Large intestine (tissue), 12 donors: Measurements from ENCODE around the gene CACNB2. TPM values are rescaled to one million over a fixed set of nuclear protein-coding genes. Genes with fewer than 3 reads are reported as not detected.

ENCODE experiments used
- DNase-seq, 2 donors: peaks; one replicate each; pipeline versions ENCODE4 v3.0.0 to v3.0.0-alpha.2; 2013
- H3K27ac ChIP-seq: one replicate; pipeline ENCODE4 v1.5.1; 2013; ENCODE audit warnings: low read length
- H3K27me3 ChIP-seq: 2 replicates; pipeline ENCODE4 v1.6.1; 2013; ENCODE audit warnings: low read length; ENCODE audit not compliant: control insufficient read depth, insufficient read depth
- H3K36me3 ChIP-seq: 2 replicates; pipeline ENCODE4 v1.6.1; 2013; ENCODE audit warnings: low read length; ENCODE audit not compliant: control insufficient read depth, insufficient read depth
- H3K4me1 ChIP-seq: one replicate; pipeline ENCODE4 v1.6.1; 2013; ENCODE audit warnings: low read length; ENCODE audit not compliant: control insufficient read depth, insufficient read depth
- H3K4me3 ChIP-seq: one replicate; pipeline ENCODE4 v1.5.1; 2013; ENCODE audit warnings: low read length
- H3K9me3 ChIP-seq: one replicate; pipeline ENCODE4 v1.6.1; 2013; ENCODE audit warnings: mild to moderate bottlenecking, low read depth, low read length, moderate library complexity; ENCODE audit not compliant: control insufficient read depth
- WGBS: methylation state at CpG from one replicate; pipeline ENCODE4 v1.1.5; 2013; ENCODE audit warnings: low lambda C conversion rate; ENCODE audit not compliant: insufficient coverage; 5-methylcytosine and 5-hydroxymethylcytosine counted together
- long read RNA-seq, 11 donors: transcript quantifications; one replicate each; lab custom pipeline, GENCODE V29; 2026
- polyA plus RNA-seq: library from polyadenylated mRNA; unstranded; fragments of 120-200 nt; gene quantifications from one replicate; pipeline ENCODE4 v1.2.1, GENCODE V29; 2013

The CACNB2 gene
- 8.2 TPM for polyA plus RNA-seq
- long read RNA-seq, donor 1 = 0 reads
- long read RNA-seq, donor 2 = 0 reads
- long read RNA-seq, donor 3 = 0 reads
- long read RNA-seq, donor 4 = 0 reads
- long read RNA-seq, donor 5 = 0 reads
- long read RNA-seq, donor 6 = 0 reads
- long read RNA-seq, donor 7, partial matches to known transcripts = 0 of 2 reads
- long read RNA-seq, donor 7, other reads (novel, unspliced or antisense) = 0 of 2 reads
- long read RNA-seq, donor 8, partial matches to known transcripts = 30 of 30 reads
- long read RNA-seq, donor 8, other reads (novel, unspliced or antisense) = 0 of 30 reads
- long read RNA-seq, donor 9 = 0 reads
- long read RNA-seq, donor 10, partial matches to known transcripts = 13 of 13 reads
- long read RNA-seq, donor 10, other reads (novel, unspliced or antisense) = 0 of 13 reads
- long read RNA-seq, donor 11 = 0 reads

DNA sequence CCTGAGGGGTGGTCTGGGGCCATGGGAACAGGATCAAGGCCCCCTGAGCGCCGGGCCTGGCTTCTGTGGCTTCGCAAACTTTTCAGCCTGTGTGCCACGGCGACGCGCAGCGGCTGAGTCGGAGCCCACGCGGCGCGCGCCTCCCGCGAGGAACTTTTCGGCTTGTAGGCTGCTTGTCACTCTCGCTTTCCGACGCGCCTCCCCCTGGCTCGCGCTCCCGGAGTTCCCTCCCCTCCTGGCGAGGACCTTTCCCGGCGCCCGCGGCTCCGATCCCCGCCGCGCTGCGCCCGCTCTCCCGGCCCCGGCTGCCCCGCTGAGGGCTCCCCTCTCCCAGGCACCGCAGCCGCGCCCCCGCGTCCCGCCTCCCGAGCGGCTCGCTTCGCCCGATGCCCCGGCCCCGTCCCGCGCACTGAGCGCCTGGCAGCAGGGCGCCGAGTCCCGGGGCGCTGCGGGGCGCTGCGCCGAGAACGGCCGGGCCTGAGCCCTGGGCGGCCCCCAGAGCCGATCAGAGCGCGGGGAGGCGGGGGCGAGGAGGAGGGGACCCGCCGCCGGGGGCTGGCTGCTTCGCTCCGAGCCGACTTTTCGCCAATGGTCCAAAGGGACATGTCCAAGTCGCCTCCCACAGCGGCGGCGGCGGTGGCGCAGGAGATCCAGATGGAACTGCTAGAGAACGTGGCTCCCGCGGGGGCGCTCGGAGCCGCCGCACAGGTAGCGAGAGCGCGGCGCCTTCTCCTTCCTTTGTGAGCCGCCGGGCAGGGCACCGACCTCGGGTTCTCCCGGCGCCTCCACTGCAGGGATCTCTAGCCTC lies at the start of gene CACNB2:
TSS of gene CACNB2 (plus strand) at position 276 of the 808 bp plus-strand sequence.
- no peaks in the 10 kb centered on the region for H3K27me3 ChIP-seq
- peaks cover 11% of the 10 kb centered on the region for H3K4me1 ChIP-seq
- H3K9me3 ChIP-seq = no peaks in the 10 kb centered on the region
- H3K36me3 ChIP-seq = no peaks in the 10 kb centered on the region
- H3K27ac ChIP-seq = peak within 1 kb of the TSS; percentile 85
- DNase-seq = peak; percentile 63 to 84
- peak within 1 kb of the TSS; percentile 82 for H3K4me3 ChIP-seq
- WGBS = no CpG with 5 or more reads among the region's 100 CpGs

- peaks cover 2% of the 10 kb centered on the region for H3K27me3 ChIP-seq
- 75% methylated on average over 2 of the region's 4 CpGs for WGBS
- H3K27ac ChIP-seq = no peak overlapping the region
- DNase-seq = no peak
- no peaks in the 10 kb centered on the region for H3K9me3 ChIP-seq
- no peak overlapping the region for H3K4me3 ChIP-seq
- no peaks in the 10 kb centered on the region for H3K36me3 ChIP-seq
- no peaks in the 10 kb centered on the region for H3K4me1 ChIP-seq
Observed at GRCh38 chr10:18094332-18094731, 45.9 kb upstream of the CACNB2 start.

- H3K27ac ChIP-seq = no peak overlapping the region
- H3K9me3 ChIP-seq = no peaks in the 10 kb centered on the region
- H3K4me3 ChIP-seq = no peak overlapping the region
- WGBS = 90% methylated on average over 2 of the region's 2 CpGs
- DNase-seq = no peak
- no peaks in the 10 kb centered on the region for H3K4me1 ChIP-seq
- peaks cover 2% of the 10 kb centered on the region for H3K27me3 ChIP-seq
- H3K36me3 ChIP-seq = no peaks in the 10 kb centered on the region
Observed at GRCh38 chr10:18094793-18095192, 45.4 kb upstream of the CACNB2 start.

- DNase-seq = no peak
- WGBS = 100% methylated on average over 2 of the region's 2 CpGs
- no peak overlapping the region for H3K27ac ChIP-seq
- H3K27me3 ChIP-seq = no peaks in the 10 kb centered on the region
- no peak overlapping the region for H3K4me3 ChIP-seq
- H3K9me3 ChIP-seq = no peaks in the 10 kb centered on the region
- no peaks in the 10 kb centered on the region for H3K36me3 ChIP-seq
- no peaks in the 10 kb centered on the region for H3K4me1 ChIP-seq
Observed at GRCh38 chr10:18097524-18097923, 42.7 kb upstream of the CACNB2 start.

DNA sequence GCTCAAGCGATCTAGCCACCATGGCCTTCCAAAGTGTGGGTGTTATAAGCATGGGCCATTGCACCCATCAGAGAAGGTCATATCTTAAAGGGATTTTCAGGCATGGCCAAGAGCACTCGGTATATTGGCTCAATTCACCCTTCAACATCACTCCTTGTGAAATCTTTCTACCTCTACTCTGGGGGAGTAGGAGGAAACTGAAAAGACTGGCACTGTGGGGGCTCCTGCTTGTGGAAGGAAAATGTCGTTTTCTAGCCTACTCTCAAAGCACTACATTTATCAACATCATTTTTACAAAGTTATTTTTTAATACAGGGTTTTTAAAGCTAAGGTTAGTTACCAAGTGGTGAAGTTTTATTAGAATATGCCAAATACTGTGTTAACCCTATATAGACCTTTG lies 42.0 kb upstream of the CACNB2 start:
- H3K9me3 ChIP-seq = no peaks in the 10 kb centered on the region
- no peak overlapping the region for H3K4me3 ChIP-seq
- DNase-seq = no peak
- H3K27ac ChIP-seq = no peak overlapping the region
- H3K4me1 ChIP-seq = no peaks in the 10 kb centered on the region
- H3K36me3 ChIP-seq = no peaks in the 10 kb centered on the region
- no peaks in the 10 kb centered on the region for H3K27me3 ChIP-seq
- no CpG with 5 or more reads among the region's 3 CpGs for WGBS

DNA sequence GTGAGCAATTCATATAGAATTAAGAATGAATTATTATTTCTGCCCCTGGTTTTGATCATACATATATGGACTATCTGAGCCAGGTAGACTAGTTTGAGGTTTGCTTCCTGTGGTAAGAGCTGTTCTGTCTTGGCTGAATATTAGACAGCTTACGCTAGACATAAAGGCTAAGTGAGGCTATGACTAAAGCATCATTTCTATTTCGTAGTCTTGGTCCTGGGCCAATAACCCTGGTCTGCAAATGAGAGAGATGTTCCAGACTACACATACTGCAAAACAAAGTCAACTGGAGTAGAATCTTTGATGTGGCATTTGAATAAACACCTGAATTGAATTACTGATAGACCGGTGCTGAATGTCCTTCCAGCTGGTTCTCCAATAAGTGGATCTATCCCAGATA lies 40.8 kb upstream of the CACNB2 start:
- H3K4me1 ChIP-seq = no peaks in the 10 kb centered on the region
- no peaks in the 10 kb centered on the region for H3K36me3 ChIP-seq
- H3K9me3 ChIP-seq = no peaks in the 10 kb centered on the region
- WGBS = 60% methylated on average over 1 of the region's 3 CpGs
- DNase-seq = no peak
- H3K27ac ChIP-seq = no peak overlapping the region
- no peak overlapping the region for H3K4me3 ChIP-seq
- H3K27me3 ChIP-seq = no peaks in the 10 kb centered on the region

GRCh38 chr10:18100669-18101068 lies 39.6 kb upstream of the CACNB2 start:
- H3K27ac ChIP-seq = no peak overlapping the region
- H3K4me1 ChIP-seq = no peaks in the 10 kb centered on the region
- H3K27me3 ChIP-seq = no peaks in the 10 kb centered on the region
- WGBS = 83% methylated on average over 1 of the region's 1 CpG
- DNase-seq = no peak
- no peak overlapping the region for H3K4me3 ChIP-seq
- no peaks in the 10 kb centered on the region for H3K36me3 ChIP-seq
- H3K9me3 ChIP-seq = no peaks in the 10 kb centered on the region

DNA sequence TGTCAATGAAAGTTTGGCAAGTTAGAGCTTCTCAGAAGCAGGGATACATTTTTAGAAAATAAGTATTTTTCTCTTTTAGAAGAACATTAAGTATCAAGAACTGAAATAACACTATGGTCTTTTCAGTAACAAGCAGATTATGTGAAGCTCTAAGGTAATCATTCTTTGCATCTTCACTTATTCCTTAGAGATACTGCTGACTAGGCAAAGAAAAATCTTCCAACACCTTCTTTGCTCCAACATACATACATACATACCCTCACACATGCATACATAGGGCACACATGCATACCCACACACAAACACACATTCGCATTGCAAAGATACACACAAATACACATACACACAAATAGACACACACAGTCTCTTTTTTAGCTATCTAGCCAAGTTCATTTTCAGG lies 37.8 kb upstream of the CACNB2 start:
- WGBS = no CpG with 5 or more reads among the region's 1 CpG
- no peak for DNase-seq
- Histone ChIP-seq H3K36me3 (no peaks in the 10 kb centered on the region), H3K27ac (no peak overlapping the region), H3K4me3 (no peak overlapping the region), H3K27me3 (no peaks in the 10 kb centered on the region), H3K4me1 (no peaks in the 10 kb centered on the region), H3K9me3 (no peaks in the 10 kb centered on the region)

DNA sequence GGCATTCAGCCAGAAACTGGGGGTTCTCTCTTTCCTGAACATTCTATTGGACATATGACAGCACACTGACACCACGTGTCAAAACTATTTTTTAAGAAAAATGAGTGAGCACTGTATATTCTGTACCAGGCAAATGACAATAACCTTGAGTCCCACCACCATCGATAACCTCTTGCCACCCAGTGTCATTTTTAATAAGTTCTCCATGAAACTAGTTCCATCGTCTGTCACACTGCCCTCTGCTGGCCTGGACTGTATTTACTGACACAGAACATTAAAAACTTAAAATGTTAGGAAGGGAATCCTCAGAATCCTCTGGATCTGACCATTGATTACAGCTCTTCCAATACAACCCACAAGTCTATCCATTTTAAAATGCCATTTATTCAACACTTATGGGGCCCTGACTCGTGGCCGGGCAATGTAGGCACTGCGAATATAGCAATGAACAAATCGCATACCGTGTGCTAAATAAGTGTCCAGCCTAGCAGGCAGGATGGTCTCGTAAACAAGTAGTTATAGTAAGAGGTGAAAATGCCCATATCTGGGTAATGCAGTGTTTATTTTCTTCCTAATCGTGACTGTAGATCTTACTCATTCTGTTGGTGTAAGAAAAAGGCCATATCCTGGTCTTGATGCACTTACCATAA lies 35.9 kb upstream of the CACNB2 start:
- no CpG with 5 or more reads among the region's 10 CpGs for WGBS
- Histone ChIP-seq H3K27ac (no peak overlapping the region), H3K27me3 (no peaks in the 10 kb centered on the region), H3K9me3 (no peaks in the 10 kb centered on the region), H3K36me3 (no peaks in the 10 kb centered on the region), H3K4me1 (no peaks in the 10 kb centered on the region), H3K4me3 (no peak overlapping the region)
- peak in 1 of 2 donors; percentile 19 for DNase-seq

GRCh38 chr10:18109341-18109870 lies 30.8 kb upstream of the CACNB2 start:
- DNase-seq = no peak
- 100% methylated on average over 2 of the region's 6 CpGs for WGBS
- Histone ChIP-seq H3K4me3 (no peak overlapping the region), H3K9me3 (no peaks in the 10 kb centered on the region), H3K4me1 (no peaks in the 10 kb centered on the region), H3K27ac (no peak overlapping the region), H3K36me3 (no peaks in the 10 kb centered on the region), H3K27me3 (no peaks in the 10 kb centered on the region)
